22Rv1 (cell line): ENCODE results near the gene KRTAP12-3.

Source experiments
- ZFX ChIP-seq: fragments of 450-650 bp; IDR thresholded peaks from 2 replicates; pipeline ENCODE4 v1.6.1; 2017; ENCODE audit warnings: antibody characterized with exemption, borderline replicate concordance
- TF ChIP-seq, protein P1 (sequence below): fragments of 450-650 bp; IDR thresholded peaks from 2 replicates; pipeline ENCODE4 v1.5.1; 2017; ENCODE audit warnings: mild to moderate bottlenecking

DNA sequence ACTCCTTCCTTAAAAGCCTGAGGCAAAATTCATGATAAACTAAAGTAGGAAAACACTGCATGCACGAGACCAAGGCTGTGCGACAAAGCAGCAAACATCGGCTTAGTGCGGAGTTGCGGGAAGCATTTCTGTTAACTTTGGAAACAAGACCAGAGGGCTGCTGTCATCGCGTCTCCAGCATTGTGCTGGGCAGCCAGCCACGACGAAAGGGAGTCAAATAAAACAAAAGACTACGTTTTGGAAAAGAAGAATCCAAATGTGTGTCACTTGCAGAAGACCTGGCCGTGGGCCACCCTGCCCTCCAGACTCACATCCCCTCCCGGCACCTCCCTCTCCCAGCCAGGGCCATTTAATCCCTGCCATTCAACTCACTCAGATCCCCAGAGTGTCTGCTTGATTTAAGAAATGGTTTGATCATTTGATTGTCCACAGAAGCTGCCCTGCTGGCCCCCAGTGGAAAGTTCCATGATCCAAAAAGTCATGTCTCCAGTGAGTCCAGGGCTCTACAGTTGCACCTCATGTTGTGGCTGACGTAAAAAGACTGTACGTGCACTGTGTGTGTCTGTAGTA is 13.9 kb upstream of the KRTAP12-3 start:
- TF ChIP-seq, protein P1, sequence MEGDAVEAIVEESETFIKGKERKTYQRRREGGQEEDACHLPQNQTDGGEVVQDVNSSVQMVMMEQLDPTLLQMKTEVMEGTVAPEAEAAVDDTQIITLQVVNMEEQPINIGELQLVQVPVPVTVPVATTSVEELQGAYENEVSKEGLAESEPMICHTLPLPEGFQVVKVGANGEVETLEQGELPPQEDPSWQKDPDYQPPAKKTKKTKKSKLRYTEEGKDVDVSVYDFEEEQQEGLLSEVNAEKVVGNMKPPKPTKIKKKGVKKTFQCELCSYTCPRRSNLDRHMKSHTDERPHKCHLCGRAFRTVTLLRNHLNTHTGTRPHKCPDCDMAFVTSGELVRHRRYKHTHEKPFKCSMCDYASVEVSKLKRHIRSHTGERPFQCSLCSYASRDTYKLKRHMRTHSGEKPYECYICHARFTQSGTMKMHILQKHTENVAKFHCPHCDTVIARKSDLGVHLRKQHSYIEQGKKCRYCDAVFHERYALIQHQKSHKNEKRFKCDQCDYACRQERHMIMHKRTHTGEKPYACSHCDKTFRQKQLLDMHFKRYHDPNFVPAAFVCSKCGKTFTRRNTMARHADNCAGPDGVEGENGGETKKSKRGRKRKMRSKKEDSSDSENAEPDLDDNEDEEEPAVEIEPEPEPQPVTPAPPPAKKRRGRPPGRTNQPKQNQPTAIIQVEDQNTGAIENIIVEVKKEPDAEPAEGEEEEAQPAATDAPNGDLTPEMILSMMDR, result no peak
- TF ChIP-seq ZFX, result no peak
